Measurements from ENCODE around the gene CMC1.
A peak's percentile ranks its signal among the peaks of the same experiment; 100 is the strongest.

CMC1 gene

GRCh38 chr3:28300345-28300962, 59.0 kb downstream of the CMC1 start:
- no peak for DNase-seq (ENCODE audit: low spot score)

DNA sequence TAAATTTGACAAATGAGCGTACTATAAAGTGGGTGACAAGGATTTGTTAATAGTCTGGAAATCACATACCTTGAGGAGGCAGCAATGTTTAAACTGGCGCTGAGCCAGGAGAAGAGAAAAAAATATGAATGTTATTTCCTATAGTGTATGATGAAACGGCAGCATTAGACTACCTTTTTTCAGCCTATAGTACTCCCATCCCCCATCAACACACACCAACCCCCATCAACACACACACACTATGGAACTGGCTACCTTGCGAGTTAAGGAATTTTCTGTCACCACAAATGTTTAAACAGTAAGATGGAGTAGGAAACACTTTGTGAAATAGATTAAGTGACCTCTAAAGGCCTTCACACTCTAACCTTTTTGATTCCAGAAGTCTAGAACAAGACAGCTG, 60.3 kb downstream of the CMC1 start:
- DNase-seq (ENCODE audit: low spot score), result no peak

DNA sequence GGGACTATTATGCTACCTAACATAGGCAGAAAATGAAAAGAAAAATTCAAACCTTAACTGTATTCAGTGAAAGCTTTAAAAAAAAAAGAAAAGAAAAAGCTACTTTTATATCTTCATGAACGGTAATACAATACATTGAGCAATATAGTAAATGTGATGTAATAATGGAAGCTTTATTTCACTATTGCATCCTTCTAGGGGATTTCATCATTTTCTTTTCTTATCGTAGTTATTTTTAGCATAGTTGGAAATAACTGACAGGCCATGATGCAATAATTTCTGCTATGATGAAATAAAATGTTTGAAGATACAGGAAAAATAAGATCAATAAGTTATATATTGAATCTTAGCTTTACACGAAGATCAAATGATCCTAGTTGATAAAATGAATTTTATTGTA, 66.8 kb downstream of the CMC1 start:
- DNase-seq (ENCODE audit: low spot score), result no peak

- no peak for DNase-seq (ENCODE audit: low spot score)
Observed at GRCh38 chr3:28315711-28316110, 74.3 kb downstream of the CMC1 start.

DNA sequence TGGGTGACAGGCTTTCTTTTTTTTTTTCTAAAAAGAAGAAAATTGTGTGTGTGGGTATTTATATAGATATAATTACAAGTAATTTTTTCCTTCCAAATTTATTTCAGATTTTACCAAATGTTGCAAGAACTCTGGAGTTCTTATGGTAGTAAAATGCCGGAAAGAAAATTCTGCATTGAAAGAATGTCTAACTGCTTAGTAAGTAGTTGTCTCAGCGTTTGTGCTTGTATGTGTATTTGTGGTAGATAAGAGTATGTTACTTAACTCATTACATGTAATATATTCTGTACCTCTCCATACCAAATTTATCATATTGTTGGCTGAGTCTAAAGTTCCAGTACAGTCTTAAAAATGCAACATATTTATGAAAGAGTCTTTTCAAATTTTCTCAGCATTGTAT, 74.8 kb downstream of the CMC1 start:
- no peak for DNase-seq (ENCODE audit: low spot score)

DNA sequence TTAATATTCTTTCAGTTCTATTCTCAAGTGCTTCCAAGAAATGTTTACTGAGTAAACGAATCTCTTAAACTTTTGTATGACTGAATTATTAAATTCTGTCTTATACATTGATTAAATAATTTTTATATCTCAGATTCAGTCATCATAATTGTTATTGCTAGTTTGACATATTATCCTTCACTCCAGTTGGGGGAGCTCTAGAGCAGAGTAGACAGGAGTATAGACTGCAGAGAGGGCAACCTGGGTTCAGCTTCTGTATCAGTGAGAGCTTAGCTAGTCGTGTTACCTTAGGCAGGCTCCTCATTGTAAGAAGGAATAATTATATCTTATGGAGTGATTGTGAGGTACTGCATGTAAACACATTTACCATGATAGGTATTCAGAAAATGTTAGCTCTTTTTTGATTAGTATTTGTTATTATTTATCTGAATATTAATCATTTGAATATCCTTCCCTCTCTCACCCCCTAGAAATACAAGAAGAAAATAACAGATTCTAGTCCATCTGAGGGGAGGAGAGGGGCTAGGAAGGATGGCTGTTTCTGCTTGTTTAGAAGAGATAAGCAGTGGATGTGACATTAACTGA, 76.1 kb downstream of the CMC1 start:
- no peak for DNase-seq (ENCODE audit: low spot score)

DNA sequence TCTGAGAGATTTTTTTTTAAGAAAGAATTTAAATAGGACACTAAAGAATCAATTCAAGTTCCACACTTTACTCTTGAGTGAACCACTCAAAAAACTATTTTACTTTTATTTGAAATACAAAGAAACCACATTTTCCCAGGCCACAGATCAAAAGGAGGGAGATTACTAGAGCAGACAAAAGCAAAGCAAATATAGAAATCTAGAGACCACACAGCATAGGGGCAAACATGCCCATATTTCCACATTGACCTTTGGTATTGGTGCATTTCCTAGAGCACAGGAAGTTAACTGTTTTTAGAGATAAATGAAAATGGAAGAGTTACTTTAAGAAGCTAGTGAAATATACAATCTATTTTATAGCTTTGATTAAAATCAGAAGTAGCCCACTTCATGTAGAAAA, 79.6 kb downstream of the CMC1 start:
- no peak for DNase-seq (ENCODE audit: low spot score)

GRCh38 chr3:28322464-28322863, 81.0 kb downstream of the CMC1 start:
- DNase-seq (ENCODE audit: low spot score), result no peak

DNA sequence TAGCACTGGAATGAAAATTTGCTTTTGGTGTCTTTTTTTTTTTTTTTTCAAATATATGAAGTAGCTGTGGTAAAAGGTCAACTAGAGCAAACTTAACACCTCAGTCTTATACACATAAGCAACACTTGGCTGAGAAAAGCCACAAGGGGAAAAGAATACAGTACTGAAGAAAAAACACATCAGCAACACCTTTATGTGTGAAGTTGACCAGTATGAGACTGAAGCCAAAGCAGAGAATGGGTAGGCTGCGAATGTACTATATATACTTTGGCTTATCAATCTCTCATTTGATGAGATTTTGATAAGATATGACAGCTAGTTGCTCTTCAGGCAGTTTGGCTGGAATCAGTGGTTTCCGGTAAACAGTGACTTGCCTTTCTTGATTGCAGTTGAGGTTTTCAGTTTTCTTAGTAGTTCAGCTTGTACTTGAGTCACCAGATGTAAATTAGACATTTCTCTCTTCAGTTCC, 85.1 kb downstream of the CMC1 start:
- no peak for DNase-seq (ENCODE audit: low spot score)

DNA sequence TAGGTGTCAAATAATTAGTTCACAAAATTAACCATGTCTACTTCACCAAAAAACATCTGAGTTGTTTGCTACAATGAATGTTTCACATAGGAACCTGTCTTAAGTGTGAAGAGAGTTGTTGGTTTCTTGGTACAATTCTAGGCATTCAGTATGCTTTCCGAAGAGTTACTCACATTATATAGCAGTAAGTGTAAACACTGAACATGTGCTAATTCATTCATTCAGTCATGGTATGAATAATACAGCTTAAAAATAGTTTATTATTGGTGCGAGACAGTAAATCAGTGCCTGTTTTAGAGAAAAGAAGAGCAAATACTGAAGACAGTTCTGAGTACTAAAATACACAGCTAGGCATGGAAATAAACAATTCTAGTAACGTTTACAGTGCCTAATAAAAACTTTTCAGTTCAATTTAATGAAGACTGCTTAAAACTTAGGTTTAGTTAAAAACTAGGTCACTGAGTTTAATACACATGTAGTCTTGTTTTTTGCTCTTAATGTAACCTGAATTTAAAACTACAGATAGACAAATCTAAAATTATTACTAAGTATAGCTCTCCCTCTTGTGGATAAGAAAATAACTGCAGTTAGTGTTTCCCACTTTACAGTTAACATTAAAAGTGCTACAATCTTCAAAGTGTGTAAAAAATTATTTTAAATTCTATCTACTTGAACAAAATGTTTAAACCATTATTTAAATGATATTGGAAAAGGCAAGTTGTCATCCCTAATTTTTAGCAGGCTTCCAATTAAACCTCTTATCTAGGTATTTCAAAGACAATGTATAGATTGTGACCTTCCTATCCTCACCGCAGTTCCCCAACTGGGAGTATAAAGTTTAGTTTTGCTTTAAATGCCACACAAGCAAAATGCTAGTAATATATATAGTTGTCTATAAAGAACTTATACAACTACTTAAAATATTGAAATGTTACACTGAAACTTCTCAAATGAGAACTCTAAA, 87.1 kb downstream of the CMC1 start:
- no peak for DNase-seq (ENCODE audit: low spot score)

GRCh38 chr3:28334552-28334951, 93.1 kb downstream of the CMC1 start:
- no peak for DNase-seq (ENCODE audit: low spot score)

DNA sequence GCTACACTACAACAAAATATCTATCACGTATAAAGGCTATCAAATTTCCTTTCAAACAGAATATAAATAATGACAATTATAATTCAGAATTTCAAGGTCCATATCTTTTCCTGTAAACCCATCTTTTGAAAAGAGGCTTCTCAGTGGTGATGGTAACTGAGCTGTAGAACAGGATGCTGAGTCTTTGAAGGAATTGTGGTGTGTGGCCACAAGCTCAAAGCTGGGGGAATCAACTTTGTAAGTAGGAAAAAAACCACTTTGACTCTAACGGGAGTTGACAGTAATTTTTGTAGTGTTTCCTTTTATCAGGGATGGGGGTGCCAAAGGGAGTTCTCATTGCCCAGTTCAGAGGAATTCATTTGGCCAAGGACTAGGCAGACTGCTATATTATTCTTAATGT, 93.8 kb downstream of the CMC1 start:
- DNase-seq (ENCODE audit: low spot score), result no peak

- no peak for DNase-seq (ENCODE audit: low spot score)
Observed at GRCh38 chr3:28337230-28337629, 95.8 kb downstream of the CMC1 start.

DNA sequence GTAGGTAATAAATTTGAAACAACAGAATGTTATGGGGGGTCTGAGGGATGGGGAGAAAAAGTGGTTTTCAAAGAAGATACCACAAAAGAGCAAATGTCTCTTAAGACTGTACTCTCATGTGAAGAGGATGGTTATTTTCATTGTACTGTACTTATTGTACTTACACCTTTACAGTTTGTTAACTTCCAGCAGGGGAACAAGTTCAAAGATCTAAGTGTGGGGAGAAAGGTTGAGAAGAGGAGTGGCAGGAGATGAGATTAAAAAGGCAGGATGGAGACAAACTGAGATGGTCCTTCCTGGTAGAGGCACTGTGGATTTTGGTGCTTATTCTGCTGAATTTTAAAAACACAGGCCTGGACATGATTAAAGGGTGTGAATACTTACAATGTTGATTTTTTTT, 101.7 kb downstream of the CMC1 start:
- no peak for DNase-seq (ENCODE audit: low spot score)

DNA sequence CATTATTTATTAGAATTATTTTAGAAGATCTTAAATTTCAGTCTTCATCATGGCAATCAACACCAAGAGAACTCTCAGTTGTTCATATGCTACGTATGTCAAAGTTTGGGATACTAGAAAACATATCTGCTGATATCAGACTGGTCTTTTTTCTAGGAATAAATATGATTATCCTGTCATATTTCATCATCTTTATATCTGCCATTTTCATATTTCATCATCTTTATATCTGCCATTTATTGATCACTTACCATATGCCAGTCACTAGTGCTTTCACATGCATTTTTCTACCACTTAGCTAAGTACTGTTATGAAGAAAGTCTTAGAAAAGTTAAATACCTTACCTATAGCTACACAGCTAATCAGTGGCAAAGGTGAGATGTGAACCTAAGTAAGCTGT, 104.3 kb downstream of the CMC1 start:
- DNase-seq (ENCODE audit: low spot score), result no peak

DNA sequence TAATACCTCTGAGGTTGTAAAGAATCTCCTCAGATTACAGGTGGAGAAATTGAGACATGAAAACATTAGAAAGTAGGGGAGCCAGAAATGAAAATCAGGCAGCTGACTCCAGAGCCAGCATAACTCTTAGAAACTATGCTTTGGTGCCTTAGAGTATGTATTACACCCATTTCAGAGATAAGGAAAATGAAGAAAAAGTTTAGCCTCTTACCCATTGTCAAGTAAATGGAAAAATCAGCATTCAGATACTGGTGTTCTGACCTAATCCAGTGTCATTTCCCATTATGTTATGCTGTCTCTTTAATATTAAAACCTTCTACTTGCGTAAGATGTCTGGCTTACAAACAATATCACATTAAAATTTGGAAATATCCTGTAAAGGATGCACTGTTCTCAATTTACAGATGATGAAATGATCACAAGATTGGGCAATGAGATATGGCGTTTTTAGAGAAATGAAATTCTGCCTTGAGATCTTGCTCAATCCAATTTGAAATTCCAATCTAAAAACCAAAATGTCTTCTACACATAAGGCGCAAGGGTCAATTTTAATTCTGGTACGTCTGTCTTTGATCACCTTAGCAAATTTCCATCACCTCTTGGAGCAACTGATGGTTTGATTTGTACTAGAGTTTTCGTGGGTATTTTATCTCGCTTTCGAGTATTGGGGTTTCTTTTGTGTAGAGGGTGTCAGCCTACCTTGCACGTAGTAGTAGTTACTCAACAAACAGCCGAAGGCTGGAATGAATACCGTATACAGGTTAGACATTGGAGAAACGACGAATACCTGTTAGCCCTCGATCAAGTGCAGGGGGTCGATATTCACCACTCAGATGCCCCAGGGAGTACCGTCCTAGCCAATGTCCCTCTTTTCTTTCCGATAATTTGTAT, 106.2 kb downstream of the CMC1 start:
- DNase-seq (ENCODE audit: low spot score), result no peak

DNA sequence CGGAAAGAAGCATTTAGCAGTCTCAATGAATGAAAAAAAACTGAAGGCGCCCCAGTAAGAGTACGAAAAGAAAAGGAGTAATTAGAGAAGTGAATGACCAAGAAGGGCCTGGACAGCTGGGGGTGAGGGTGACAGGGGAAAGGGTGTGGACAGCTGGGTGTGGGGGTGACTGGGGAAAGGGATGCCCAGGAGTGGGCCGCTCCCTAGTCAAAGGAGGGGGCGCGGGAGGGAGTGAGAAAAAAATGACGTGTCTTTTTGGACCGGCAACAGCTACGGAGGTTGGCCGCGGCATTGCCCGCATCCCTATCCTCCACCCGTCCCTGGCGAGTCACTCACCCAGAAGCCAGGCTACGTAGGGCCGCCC, 106.8 kb downstream of the CMC1 start:
- no peak for DNase-seq (ENCODE audit: low spot score)

DNA sequence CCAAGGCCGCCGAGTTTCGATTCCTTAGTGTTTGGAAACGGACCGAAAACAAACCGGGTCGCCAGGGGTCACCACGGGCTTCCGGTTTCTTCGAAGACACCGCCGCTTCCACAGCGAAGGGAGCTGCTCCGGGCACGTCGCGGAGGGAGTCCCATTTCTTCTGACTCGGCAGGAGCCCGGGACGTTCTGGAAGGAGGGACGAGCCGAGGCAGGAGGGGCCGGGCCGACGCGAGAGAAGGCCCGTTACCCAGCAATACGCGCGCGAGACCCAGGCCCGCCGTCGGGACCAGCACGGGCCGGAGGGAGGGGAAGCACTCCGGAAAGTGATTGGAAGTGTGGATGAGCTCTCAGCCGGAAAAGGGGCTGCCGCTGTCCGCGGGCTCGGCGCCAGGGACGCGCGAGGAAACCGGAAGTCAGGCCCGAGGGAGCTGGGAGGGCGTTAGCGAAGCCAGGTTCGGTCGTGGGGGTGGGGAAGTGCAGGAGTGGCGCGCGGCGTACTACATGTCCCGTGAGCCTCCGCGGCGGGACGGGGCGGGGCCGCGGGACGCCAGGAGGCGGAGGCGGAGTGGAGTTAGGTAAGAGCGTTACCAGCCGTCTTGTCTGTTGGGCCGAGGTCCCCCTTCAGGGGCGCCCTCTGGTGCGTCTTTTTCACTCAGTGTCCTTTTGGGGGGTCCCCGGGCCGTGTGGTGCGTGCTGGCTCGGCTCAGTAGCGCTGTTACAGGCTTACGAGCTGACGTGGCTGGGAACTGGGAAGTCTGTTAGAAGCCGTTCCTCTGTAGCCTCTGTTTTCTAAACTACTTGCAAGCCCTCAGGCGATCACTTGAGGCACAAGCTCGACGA, 107.4 kb downstream of the CMC1 start, which contains the start of the genes AZI2 and ZCWPW2:
AZI2 (minus strand) TSS at position 196 of the 840 bp plus-strand sequence. CDS start 8,207 bp downstream, outside the sequence.
ZCWPW2 (plus strand) TSS at position 93 of the 840 bp plus-strand sequence. CDS start 64,348 bp downstream, outside the sequence.
- DNase-seq (ENCODE audit: low spot score), result peak; percentile 98

GRCh38 chr3:28349469-28350000, 108.1 kb downstream of the CMC1 start:
- no peak for DNase-seq (ENCODE audit: low spot score)

All from left forelimb (tissue), 1 donor.